ENCODE measurements around the gene PCBP1. TPM values are rescaled to one million over a fixed set of nuclear protein-coding genes. Genes with fewer than 3 reads are reported as not detected.

Gene PCBP1
- total RNA-seq, 2 experiments from 2014 or later: 424 to 429 TPM

GRCh38 chr2:70110397-70110796 is 23.1 kb downstream of the PCBP1 start:
- ChIA-PET POLR2A (interaction anchor here (1.0 to 4.0 kb wide), 4 partner anchors 13 to 32 kb away, joined by 5 to 58 read pairs (median 10); no protein-coding TSS in a partner anchor), CTCF (interaction anchor here (0.7 to 1.5 kb wide), 3 partner anchors 10 to 15 kb away, joined by 3 to 5 read pairs (median 3); no protein-coding TSS in a partner anchor)

GRCh38 chr2:70111752-70112591 is 24.7 kb downstream of the PCBP1 start:
- POLR2A ChIA-PET: no interaction called here
- CTCF ChIA-PET: interaction anchor here (0.6 kb wide), 1 partner anchor 46 kb away, joined by 3 read pairs; no protein-coding TSS in a partner anchor

- ChIA-PET POLR2A (no interaction called here), CTCF (no interaction called here)
Observed at GRCh38 chr2:70113359-70114070, 26.2 kb downstream of the PCBP1 start.

GRCh38 chr2:70115646-70116442 is 28.6 kb downstream of the PCBP1 start:
- CTCF ChIA-PET: interaction anchor here (1.1 kb wide), 1 partner anchor 18 kb away, joined by 4 read pairs; no protein-coding TSS in a partner anchor
- POLR2A ChIA-PET: interaction anchor here (0.5 to 1.5 kb wide), 3 partner anchors 8 to 132 kb away, joined by 3 to 5 read pairs (median 4); no protein-coding TSS in a partner anchor

GRCh38 chr2:70116936-70117552 is 29.8 kb downstream of the PCBP1 start:
- ChIA-PET POLR2A (no interaction called here), CTCF (interaction anchor here (1.4 kb wide), 1 partner anchor 9 kb away, joined by 3 read pairs; no protein-coding TSS in a partner anchor)

GRCh38 chr2:70118798-70119454 is 31.6 kb downstream of the PCBP1 start:
- POLR2A ChIA-PET: no interaction called here
- CTCF ChIA-PET: no interaction called here

- ChIA-PET CTCF (interaction anchor here (0.9 to 1.8 kb wide), 6 partner anchors 11 to 27 kb away, joined by 3 to 6 read pairs (median 4); no protein-coding TSS in a partner anchor), POLR2A (interaction anchor here (0.5 to 4.5 kb wide), 6 partner anchors 12 to 736 kb away, joined by 3 to 58 read pairs (median 8); no protein-coding TSS in a partner anchor)
Observed at GRCh38 chr2:70121627-70122372, 34.5 kb downstream of the PCBP1 start.

GRCh38 chr2:70122470-70122869 is 35.2 kb downstream of the PCBP1 start:
- ChIA-PET CTCF (interaction anchor here (1.0 to 1.8 kb wide), 4 partner anchors 13 to 28 kb away, joined by 3 to 6 read pairs (median 4); no protein-coding TSS in a partner anchor), POLR2A (interaction anchor here (0.5 to 4.5 kb wide), 6 partner anchors 9 to 737 kb away, joined by 3 to 58 read pairs (median 8); no protein-coding TSS in a partner anchor)

GRCh38 chr2:70123051-70123828 is 36.0 kb downstream of the PCBP1 start:
- CTCF ChIA-PET: interaction anchor here (0.9 to 2.8 kb wide), 7 partner anchors 12 to 22 kb away, joined by 3 to 14 read pairs (median 5); no protein-coding TSS in a partner anchor
- POLR2A ChIA-PET: interaction anchor here (0.6 to 4.5 kb wide), 12 partner anchors 8 to 189 kb away, joined by 3 to 58 read pairs (median 12); partner anchors contain the start of gene PCBP1

GRCh38 chr2:70123829-70124116 is 36.5 kb downstream of the PCBP1 start:
- ChIA-PET POLR2A (interaction anchor here (0.6 to 4.5 kb wide), 13 partner anchors 8 to 190 kb away, joined by 3 to 58 read pairs (median 10); partner anchors contain the start of genes PCBP1 and PCYOX1), CTCF (interaction anchor here (0.8 to 2.9 kb wide), 10 partner anchors 10 to 170 kb away, joined by 3 to 14 read pairs (median 4); no protein-coding TSS in a partner anchor)

- ChIA-PET POLR2A (interaction anchor here (0.7 to 4.5 kb wide), 14 partner anchors 9 to 560 kb away, joined by 3 to 58 read pairs (median 12); partner anchors contain the start of genes PCBP1 and PCYOX1), CTCF (interaction anchor here (0.7 to 2.9 kb wide), 13 partner anchors 9 to 169 kb away, joined by 3 to 14 read pairs (median 5); no protein-coding TSS in a partner anchor)
Observed at GRCh38 chr2:70124983-70125480, 37.8 kb downstream of the PCBP1 start.

- ChIA-PET POLR2A (interaction anchor here (0.7 to 4.5 kb wide), 11 partner anchors 9 to 211 kb away, joined by 3 to 58 read pairs (median 14); partner anchors contain the start of gene PCBP1), CTCF (interaction anchor here (0.7 to 2.9 kb wide), 8 partner anchors 9 to 43 kb away, joined by 3 to 14 read pairs (median 5); no protein-coding TSS in a partner anchor)
Observed at GRCh38 chr2:70125498-70125898, 38.2 kb downstream of the PCBP1 start.

GRCh38 chr2:70126413-70126812 is 39.1 kb downstream of the PCBP1 start:
- POLR2A ChIA-PET: interaction anchor here (0.5 to 3.5 kb wide), 5 partner anchors 16 to 211 kb away, joined by 4 to 33 read pairs (median 14); partner anchors contain the start of gene PCBP1

GRCh38 chr2:70128005-70128404 is 40.7 kb downstream of the PCBP1 start:
- CTCF ChIA-PET: no interaction called here
- POLR2A ChIA-PET: no interaction called here

More at GRCh38 chr2:70126413-70126812, 39.1 kb downstream of the PCBP1 start:
- CTCF ChIA-PET: interaction anchor here (1.2 to 2.9 kb wide), 3 partner anchors 17 to 44 kb away, joined by 3 to 14 read pairs (median 11); no protein-coding TSS in a partner anchor

Data from activated CD8-positive, alpha-beta memory T cell treated with anti-CD3 and anti-CD28 coated beads for 36 hours (primary cell).